HepG2 (cell line): Measurements from ENCODE around the gene LYSMD1. TPM values are rescaled to one million over a fixed set of nuclear protein-coding genes. Genes with fewer than 3 reads are reported as not detected.
A peak's percentile ranks its signal among the peaks of the same experiment; 100 is the strongest.

Experiments used
- BRF2 ChIP-seq: sonication (generic); formaldehyde crosslinking; IDR thresholded peaks from 2 replicates; pipeline ENCODE4 v1.8.1; 2022; ENCODE audit warnings: mild to moderate bottlenecking, missing genetic modification reagents
- DR1 ChIP-seq: sonication (generic); formaldehyde crosslinking; IDR thresholded peaks from 2 replicates; pipeline ENCODE4 v1.8.0; 2021; ENCODE audit warnings: mild to moderate bottlenecking, missing genetic modification reagents, inconsistent platforms
- FOXC1 ChIP-seq: sonication (generic); formaldehyde crosslinking; IDR thresholded peaks from 2 replicates; pipeline ENCODE4 v1.8.0; 2022; ENCODE audit warnings: mild to moderate bottlenecking, missing genetic modification reagents, borderline replicate concordance
- HCFC1 ChIP-seq: fragments of 150-350 bp; IDR thresholded peaks from 2 replicates; pipeline ENCODE4 v1.6.1; 2014; ENCODE audit warnings: low read depth, low read length
- HINFP ChIP-seq: sonication (generic); formaldehyde crosslinking; IDR thresholded peaks from 2 replicates; pipeline ENCODE4 v1.4.0; 2020; ENCODE audit warnings: low read depth, mild to moderate bottlenecking, missing genetic modification reagents
- HNRNPH1 ChIP-seq: fragments of 200-400 bp; formaldehyde crosslinking; optimal IDR thresholded peaks from 2 replicates; pipeline ENCODE3; 2017; ENCODE audit warnings: mild to moderate bottlenecking, low read depth, low read length
- KDM5B ChIP-seq: sonication (generic); formaldehyde crosslinking; IDR thresholded peaks from 2 replicates; pipeline ENCODE4 v1.4.0; 2020; ENCODE audit warnings: missing genetic modification reagents, mild to moderate bottlenecking, borderline replicate concordance
- MTF2 ChIP-seq: sonication (generic); formaldehyde crosslinking; IDR thresholded peaks from 2 replicates; pipeline ENCODE4 v1.5.0; 2020; ENCODE audit warnings: missing genetic modification reagents, borderline replicate concordance
- PREB ChIP-seq: sonication (generic); formaldehyde crosslinking; IDR thresholded peaks from 2 replicates; pipeline ENCODE4 v1.4.0; 2020; ENCODE audit warnings: missing genetic modification reagents
- PRMT3 ChIP-seq: sonication (generic); formaldehyde crosslinking; IDR thresholded peaks from 2 replicates; pipeline ENCODE4 v1.8.1; 2022; ENCODE audit warnings: low read depth, mild to moderate bottlenecking, moderate library complexity, missing genetic modification reagents, borderline replicate concordance
- ZBTB26 ChIP-seq: IDR thresholded peaks from 2 replicates; pipeline ENCODE4 v1.6.1; 2016; ENCODE audit warnings: missing compliant biosample characterization, missing genetic modification reagents, borderline replicate concordance
- ZBTB44 ChIP-seq: sonication (generic); formaldehyde crosslinking; IDR thresholded peaks from 2 replicates; pipeline ENCODE4 v1.4.0; 2020; ENCODE audit warnings: missing genetic modification reagents
- ZMAT5 ChIP-seq: sonication (generic); formaldehyde crosslinking; IDR thresholded peaks from 2 replicates; pipeline ENCODE4 v1.5.0; 2020; ENCODE audit warnings: mild to moderate bottlenecking, low read depth, missing genetic modification reagents, borderline replicate concordance
- ZNF230 ChIP-seq: sonication (generic); formaldehyde crosslinking; IDR thresholded peaks from 2 replicates; pipeline ENCODE4 v1.4.0; 2020; ENCODE audit warnings: mild to moderate bottlenecking, missing genetic modification reagents
- ZNF251 ChIP-seq: sonication (generic); formaldehyde crosslinking; IDR thresholded peaks from 2 replicates; pipeline ENCODE4 v1.9.0; 2021; ENCODE audit warnings: mild to moderate bottlenecking, missing genetic modification reagents
- ZNF274 ChIP-seq: sonication (generic); formaldehyde crosslinking; IDR thresholded peaks from 2 replicates; pipeline ENCODE4 v1.5.1; 2020; ENCODE audit warnings: mild to moderate bottlenecking, missing genetic modification reagents
- ZNF30 ChIP-seq: sonication (generic); formaldehyde crosslinking; IDR thresholded peaks from 2 replicates; pipeline ENCODE4 v1.5.0; 2020; ENCODE audit warnings: mild to moderate bottlenecking, missing genetic modification reagents
- ZNF431 ChIP-seq: sonication (generic); formaldehyde crosslinking; IDR thresholded peaks from 2 replicates; pipeline ENCODE4 v1.9.0; 2022; ENCODE audit warnings: missing genetic modification reagents, low read depth, mild to moderate bottlenecking, borderline replicate concordance
- ZNF552 ChIP-seq: sonication (generic); formaldehyde crosslinking; IDR thresholded peaks from 2 replicates; pipeline ENCODE4 v1.9.0; 2022; ENCODE audit warnings: missing genetic modification reagents, mild to moderate bottlenecking, borderline replicate concordance
- ZNF557 ChIP-seq: sonication (generic); formaldehyde crosslinking; IDR thresholded peaks from 2 replicates; pipeline ENCODE4 v1.4.0; 2020; ENCODE audit warnings: missing genetic modification reagents
- ZNF572 ChIP-seq: sonication (generic); formaldehyde crosslinking; IDR thresholded peaks from 2 replicates; pipeline ENCODE4 v1.5.1; 2020; ENCODE audit warnings: mild to moderate bottlenecking, missing genetic modification reagents
- polyA plus RNA-seq, 8 experiments: library from polyadenylated mRNA; depleted of rRNA in 3 of 8; stranded (reverse) in 7 of 8; unstranded in 1 of 8; fragments of >200 nt; fragmentation: Illumina TruSeq in 4 of 8; extraction: Trizol in 4 of 8; gene quantifications; 2 replicates each; pipeline versions ENCODE4 v1.2.1 to v1.2.3, GENCODE V29; 2011 to 2016; ENCODE audit warnings: low read depth in 4 of 8, missing spikeins in 1 of 8, mixed read lengths in 1 of 8; ENCODE audit not compliant: insufficient read depth in 1 of 8
- total RNA-seq, 5 experiments: library from RNA; depleted of rRNA; stranded (reverse); fragments of >200 nt; fragmentation: Illumina TruSeq; extraction: Trizol; gene quantifications; 2 replicates each; pipeline ENCODE4 v1.2.3, GENCODE V29; 2016; ENCODE audit warnings: low read depth in 1 of 5

Gene LYSMD1
- total and polyA plus RNA-seq, 2 of the 13 experiments (the other 11 are each of a cell fraction or from before 2014, with no cell fraction given): 3.8 to 4.8 TPM

- no peak; the same call in 1 of the 2 replicates for TF ChIP-seq ZNF552
- TF ChIP-seq ZNF431: 0 out of 2 replicates have a peak, but pooled peaks have one; percentile 55
- TF ChIP-seq DR1 (CRISPR knock-in tag): peak; percentile 47; the same call in 1 of the 2 replicates
- peak; percentile 83; the same call in 1 of the 2 replicates for TF ChIP-seq KDM5B
- peak; percentile 78; the same call in 1 of the 2 replicates for TF ChIP-seq ZNF572 (CRISPR knock-in tag)
- TF ChIP-seq HNRNPH1: no peak
- peak; percentile 77; the same call in 1 of the 2 replicates for TF ChIP-seq FOXC1 (CRISPR knock-in tag)
- TF ChIP-seq HCFC1: peak; percentile 70; the same call in 1 of the 2 replicates
- TF ChIP-seq MTF2 (CRISPR knock-in tag): no peak
- no peak for TF ChIP-seq HINFP (CRISPR knock-in tag)
- TF ChIP-seq PRMT3: no peak
- TF ChIP-seq ZBTB26 (CRISPR knock-in tag): 0 out of 2 replicates have a peak, but pooled peaks have one; percentile 63
- no peak for TF ChIP-seq ZNF274 (CRISPR knock-in tag)
- 0 out of 2 replicates have a peak, but pooled peaks have one; percentile 49 for TF ChIP-seq ZBTB44
- no peak for TF ChIP-seq ZMAT5 (CRISPR knock-in tag)
- TF ChIP-seq ZNF557 (CRISPR knock-in tag): no peak; the same call in 1 of the 2 replicates
- TF ChIP-seq ZNF30: no peak
- TF ChIP-seq PREB (CRISPR knock-in tag): no peak
- TF ChIP-seq ZNF230 (CRISPR knock-in tag): no peak
- no peak for TF ChIP-seq ZNF251 (CRISPR knock-in tag)
- TF ChIP-seq BRF2 (CRISPR knock-in tag): no peak
Measured at GRCh38 chr1:151189637-151190445, 24.1 kb upstream of the LYSMD1 start, which contains the start of gene VPS72 (continued).
